Activated T-cell treated with anti-CD3 and anti-CD28 coated beads for 1 hour (primary cell): ENCODE data around the gene RBPJL.

Experiments
- DNase-seq: peaks from one replicate; pipeline ENCODE4 v3.0.0-alpha.2; 2020; ENCODE audit warnings: low read depth

RBPJL gene

DNA sequence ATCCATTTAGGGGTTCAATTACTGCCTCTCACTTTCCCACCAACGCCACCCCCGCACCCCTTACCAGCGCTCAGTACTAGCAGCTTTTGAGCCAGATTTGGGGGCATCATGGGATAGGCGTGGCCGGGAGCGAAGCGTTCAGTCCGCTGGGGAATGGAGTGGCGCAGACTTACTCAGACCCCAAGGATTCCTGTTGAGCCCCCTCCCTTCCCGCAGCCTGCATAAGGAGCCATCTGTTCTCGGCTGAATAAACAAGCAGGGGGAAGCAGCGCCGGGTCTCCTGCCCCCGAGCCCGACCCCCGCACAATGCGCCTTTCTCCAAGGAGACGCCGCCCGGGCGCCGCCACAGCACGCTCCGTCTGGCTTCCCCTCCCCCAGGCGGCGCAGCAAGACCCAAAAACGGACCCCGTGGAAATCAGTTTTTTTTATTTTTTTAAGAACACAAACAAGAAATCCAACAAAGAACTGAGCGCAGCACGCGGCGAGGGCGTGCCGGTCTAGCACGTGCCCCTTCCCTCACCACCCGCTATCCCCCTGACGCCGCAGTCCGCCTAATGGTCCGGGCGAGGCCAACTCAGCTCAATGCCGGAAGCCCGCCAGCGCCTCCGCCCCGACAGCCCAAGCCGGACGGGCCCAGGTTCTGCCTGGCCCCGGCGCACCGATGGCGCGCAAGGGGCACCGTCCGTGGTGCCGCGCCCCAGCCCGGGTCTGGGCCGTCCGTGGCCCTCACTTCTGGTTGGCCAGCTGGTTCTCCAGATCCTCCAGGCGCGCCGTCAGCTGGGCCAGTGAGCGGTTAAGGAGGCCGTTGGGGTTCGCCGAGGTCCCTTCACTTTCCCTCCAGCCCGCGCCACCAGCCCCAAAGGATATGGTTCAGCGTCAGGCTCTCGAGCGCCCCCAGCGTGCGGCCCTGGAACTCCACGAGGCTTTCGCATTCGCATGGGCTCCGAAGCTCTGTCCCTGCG is 13.3 kb upstream of the RBPJL start:
- DNase-seq, result peak; percentile 75

DNA sequence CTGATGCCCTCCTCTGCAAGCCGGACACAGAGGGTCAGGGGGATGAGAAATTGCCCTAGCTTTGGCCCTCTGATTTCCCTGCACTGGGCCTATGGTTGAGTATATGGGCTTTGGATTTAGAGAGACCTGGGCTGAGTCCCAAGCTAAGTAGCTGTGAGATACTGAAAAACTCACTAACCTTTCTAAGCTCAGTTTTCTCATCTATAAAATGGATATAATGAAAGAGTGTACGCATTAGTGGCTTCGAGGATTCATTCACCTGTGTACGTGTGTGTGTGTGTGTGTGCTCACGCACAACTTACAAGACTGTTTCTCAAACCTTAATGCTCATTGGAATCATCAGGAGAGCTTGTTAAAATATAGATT is 12.7 kb upstream of the RBPJL start:
- DNase-seq, result no peak

DNA sequence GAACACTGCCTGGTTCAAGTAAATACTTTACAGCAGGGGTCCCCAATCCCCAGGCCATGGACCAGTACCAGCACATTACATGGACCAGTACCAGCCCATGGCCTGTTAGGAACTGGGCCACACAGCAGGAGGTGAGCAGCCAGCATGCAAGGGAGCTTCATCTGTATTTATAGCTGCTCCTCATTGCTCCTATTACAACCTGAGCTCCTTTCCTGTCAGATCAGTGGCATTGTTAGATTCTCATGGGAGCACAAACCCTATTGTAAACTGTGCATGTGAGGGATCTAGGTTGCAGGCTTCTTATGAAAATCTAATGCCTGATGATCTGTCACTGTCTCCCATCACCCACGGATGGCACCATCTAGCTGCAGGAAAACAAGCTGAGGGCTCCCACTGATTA is 12.0 kb upstream of the RBPJL start:
- no peak for DNase-seq

DNA sequence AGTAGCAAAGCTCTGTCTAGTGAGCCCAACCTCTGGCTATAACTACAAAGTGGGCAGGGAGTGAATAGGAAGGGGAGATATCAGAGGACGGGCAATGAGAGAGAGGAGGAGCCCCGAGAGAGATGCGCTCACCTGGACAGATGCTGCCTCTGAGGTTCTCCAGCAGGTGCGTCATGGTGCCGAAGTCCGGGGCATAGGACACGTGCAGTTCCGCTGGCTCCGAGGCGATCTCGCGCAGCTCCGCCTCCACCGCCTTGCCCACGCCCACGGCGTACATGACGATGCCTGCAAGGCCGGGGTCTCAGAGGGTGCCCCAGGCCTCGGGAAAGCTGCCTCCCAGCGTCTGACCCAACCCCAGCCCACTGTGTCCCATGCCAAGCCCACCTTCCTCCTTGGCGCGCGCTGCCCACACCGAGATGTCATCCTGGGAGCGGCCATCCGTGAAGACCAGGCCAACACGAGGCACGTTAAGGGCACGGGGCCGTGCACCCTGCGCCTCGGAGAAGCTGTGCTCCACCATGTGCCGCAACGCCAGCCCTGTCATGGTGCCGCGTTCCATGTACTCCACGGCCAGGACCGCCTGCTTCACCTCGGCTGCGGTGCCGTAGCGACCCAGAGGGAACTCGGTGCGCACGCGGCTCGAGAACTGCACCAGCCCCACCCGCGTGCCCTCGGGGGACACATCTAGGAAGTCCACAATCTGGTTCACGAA is 8.7 kb upstream of the RBPJL start:
- no peak for DNase-seq

DNA sequence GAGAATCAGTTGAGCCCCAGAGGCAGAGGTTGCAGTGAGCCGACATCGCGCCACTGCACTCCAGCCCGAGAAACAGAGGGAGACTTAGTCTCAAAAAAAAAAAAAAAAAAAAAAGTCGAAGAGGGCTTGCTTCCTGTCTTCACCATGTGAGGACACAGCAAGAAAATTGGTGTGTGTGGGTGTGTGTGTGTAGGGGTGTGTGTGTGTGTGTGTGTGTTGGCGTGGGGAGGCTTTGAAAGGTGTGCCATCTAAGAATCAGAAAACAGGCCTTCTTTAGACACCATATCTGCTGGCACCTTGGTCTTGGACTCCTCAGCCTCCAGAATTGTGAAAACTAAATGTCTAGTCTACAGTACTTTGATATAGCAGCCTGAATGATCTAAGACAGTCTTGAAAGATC is 6.9 kb upstream of the RBPJL start:
- DNase-seq, result no peak

DNA sequence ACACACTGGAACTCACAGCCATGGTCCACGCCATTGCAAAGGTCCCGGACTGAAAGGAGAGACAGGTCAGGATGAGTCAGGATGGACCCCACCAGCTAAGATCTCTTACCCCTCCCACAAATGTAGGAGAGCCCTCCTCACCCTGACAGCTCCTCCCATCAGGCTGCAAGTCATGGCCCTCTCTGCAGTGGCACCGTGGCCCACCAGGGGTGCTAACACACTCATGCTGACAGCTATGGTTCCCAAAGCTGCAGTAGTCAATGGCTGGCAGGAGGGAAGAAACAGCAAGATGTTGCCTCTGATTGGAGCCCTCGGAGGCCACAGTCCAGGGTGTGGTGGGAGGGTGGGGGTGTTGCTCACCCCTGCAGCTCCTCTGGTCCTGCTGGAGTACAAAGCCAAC is 5.7 kb upstream of the RBPJL start:
- no peak for DNase-seq

DNA sequence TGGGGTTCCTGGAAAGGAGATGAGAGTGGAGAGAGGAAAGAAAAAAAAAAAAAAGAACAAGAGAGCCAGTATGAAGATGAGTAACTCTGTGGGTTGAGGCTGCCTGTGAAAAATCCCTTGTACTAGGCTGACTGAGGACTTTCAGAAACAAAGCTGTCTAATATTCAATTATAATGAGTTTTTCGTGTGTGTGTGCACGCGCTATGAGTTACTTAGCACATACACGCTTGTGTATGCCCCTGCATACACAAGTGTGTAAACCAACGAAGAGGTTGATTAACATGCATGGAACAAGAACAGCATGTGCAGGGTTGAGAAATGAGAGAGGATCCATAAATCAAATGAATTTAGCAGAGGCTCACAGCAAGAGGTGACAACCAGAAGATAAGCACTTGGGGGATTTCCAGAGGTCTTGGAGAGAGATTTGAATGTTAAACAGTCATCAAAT is 4.8 kb upstream of the RBPJL start:
- no peak for DNase-seq

DNA sequence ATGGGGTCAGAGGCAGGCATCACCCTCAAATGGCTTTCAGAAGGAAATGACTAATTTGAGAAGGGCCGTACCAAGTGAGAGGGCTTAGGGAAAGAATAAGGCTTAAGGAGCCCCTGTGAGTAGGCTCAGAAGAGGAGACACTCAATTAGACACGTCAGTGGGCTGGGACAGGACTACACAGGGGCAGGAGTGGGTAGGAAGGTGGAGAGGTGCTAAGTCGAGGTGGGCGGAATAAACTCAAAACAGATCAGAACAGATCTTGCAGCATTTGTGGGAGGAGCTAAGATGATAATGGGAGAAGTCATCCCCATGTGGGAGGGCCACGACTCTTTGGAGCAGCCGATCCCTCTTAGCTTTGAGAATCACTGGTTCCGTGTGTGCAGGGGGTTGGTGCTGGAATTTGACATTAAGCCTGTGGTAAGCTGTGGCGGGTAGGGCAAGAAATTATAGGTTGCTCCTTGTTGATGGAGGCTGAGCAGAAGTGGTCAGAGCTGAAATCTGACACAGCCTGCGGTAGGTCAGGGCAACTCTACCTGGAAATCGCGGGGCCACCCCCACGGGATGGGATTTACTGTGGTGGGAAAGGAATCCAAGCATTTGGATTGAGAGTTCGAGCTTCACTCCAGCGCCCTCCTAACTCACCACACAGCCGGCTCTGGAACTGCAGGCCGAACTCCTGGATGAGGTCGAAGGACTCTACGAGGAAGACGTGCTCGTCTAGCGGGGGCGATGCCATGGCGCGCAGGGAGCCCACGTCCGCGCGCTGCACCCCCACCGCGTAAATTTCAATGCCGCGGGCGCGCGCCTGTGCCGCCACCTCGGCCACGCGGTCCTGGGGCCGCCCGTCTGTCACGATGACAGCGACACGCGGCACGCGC is 2.8 kb upstream of the RBPJL start:
- DNase-seq, result no peak

DNA sequence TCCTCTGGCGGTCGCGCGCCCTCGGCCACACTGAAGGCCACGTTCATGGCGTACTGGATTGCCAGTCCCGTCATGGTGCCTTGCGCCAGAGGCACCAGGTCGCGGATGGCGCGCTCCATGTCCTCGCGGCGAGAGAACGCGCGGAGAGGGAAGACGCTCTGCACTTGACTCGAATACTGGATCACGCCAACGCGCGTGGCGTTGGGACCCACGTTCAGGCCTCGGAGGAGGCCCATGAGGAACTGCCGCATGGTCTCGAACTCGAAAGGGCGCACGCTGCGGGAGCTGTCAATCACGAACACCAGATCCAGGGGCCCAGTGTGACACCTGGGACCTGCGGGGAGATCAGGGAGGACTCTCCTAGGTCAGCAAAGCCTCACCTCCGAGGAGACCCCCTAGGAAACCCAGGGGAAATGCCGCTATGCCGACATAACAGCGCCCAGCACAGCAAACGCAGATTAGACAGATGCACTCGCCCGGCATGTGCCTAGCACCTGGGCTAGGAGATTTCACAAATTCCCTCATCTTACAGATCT is 2.1 kb upstream of the RBPJL start:
- DNase-seq, result no peak

DNA sequence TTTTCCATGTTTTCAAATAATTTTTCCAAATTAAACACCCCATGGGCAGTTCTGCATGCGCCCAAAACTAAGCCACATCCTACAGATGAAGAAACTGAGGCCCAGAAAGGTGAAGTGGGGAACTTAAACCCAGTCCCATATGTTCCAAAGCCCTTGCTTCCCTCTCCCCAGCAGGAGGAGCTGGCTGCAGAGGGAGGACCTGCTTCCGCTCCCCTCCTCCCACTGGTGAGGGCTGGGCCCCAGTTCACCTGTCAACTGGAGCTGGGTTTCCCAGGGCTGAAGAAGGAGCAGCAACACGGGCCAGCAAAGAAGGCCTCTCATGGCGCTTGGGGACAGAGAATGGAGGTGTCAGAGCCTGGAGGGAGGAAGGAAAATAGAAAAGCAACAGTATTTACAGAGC is 1.4 kb upstream of the RBPJL start:
- DNase-seq, result no peak

DNA sequence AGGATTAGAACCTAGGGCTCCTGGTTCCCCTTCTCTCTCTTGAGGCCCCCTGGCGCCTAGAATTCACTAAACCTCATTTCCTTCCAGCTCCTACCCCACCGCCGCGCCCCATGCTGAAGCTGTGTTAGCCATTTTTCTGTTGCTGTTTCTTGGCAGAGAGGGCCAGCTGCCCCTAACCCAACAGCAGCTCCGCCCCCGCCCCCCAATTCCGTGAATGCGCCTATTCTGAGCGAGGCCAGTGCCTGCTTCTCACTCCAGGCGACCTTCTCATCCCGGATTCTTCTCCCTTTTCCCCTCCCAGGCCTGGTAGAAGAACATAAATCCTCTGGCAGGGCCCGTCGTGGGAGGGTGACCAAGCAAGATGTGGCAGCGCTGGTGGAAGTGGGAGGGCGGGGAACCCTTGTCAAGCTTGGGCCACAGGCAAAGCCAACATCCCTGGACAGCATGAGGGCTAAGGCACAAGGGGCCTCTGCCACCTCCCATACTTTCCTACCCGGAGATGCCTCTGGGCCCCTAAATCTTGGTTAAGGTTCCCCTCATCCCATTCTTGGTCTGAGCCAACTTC is 518 bp downstream of the RBPJL start:
- DNase-seq, result no peak

DNA sequence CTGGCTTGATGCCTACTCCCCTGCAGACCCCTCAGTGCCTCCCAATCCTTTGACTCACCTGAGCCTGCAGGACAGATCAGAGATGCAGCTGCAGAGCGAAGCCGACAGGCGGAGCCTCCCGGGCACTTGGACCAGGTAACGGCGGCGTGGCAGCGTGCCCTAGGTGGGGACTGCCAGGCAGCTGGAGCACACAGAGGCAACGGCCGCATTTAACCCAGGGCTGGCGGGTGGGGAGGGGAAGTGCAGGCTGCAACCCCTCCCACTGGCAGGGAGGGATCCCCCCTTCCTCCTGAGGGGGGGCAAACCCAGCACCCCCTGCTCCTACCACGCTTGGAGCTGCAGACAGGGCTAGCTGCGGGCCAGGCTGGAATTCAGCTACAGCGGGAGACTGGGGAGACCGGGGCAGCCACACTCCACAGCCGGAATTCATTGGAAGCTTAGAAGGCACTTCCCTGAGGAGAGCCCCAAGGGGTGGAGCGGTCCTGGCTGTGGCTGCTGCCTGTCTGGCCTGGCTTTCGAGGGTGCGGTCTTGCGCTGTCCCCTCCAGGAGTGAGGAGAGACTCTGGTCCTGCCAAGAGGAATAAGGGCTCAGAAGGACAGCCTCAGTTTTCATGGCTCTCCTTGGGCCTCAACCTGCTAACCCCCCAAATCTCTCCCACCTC is 1.6 kb downstream of the RBPJL start, which contains the start of gene MATN4:
Gene MATN4 (minus strand): TSS at position 183 of the 662 bp plus-strand sequence. CDS start 2,717 bp downstream, outside the sequence.
- no peak for DNase-seq

DNA sequence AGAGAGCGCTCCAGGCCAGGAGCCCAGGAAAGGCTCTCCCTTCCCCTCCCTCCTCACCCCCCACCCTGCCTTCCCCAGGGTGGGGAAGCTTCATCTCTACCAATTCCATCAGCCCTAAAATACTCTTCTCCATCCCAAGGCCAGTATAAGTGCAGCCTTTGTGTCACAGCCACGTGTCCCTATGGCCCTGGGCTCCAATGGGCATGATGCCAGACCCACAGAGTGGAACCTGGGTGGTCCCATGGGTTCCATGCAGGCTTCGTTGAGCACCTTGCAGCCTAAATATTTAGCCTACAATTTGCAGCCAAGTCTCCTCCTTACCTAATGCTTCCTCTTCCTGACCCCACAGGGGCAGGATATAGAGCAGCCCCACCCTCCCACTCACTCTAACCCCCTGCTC is 2.4 kb downstream of the RBPJL start:
- DNase-seq, result no peak

DNA sequence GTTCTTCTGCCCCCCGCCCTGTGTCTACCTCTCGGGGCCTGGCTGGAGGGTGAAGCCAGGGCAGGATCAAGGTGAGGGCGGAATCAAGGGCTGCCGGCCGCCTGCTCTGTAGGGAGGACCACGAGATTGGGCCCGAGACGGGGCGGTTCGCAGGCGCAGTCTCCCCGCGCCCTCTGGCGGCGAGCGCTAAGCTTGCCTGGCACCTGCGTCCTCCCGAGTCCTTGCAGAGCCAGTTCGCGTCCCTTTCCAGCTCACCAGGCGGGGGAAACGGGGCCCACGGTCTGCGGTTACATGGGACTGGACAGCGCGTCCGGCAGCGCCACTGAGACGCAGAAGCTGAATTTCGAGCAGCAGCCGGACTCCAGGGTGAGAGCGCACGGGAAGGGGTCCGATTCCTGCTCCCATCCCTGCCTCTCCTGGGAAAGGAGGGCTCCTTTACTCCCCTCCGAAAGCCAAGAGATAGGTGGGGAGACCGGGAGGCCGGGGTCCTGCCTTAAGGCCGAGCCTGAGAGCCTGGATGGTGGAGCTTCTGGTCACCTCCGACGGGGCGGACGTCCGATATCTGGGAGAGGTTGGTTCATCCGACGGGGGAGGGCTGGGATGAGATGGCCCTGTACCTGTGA is 5.1 kb downstream of the RBPJL start:
- DNase-seq, result peak; percentile 45

DNA sequence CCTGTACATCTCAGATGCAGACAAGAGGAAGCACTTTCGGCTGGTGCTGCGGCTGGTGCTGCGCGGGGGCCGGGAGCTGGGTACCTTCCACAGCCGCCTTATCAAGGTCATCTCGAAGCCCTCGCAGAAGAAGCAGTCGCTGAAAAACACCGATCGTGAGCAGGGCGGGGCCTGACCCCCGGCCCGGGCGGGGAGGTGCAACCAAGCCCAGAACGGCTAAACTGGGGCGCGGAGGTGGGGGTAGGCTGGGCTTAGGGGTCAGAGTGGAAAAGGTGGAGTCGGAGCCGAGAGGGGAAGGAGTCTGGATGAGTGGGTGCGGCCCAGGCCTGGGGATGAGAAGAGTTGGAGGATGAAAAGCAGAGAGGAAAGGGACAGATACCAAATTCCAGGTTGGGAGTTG is 5.6 kb downstream of the RBPJL start:
- no peak for DNase-seq

DNA sequence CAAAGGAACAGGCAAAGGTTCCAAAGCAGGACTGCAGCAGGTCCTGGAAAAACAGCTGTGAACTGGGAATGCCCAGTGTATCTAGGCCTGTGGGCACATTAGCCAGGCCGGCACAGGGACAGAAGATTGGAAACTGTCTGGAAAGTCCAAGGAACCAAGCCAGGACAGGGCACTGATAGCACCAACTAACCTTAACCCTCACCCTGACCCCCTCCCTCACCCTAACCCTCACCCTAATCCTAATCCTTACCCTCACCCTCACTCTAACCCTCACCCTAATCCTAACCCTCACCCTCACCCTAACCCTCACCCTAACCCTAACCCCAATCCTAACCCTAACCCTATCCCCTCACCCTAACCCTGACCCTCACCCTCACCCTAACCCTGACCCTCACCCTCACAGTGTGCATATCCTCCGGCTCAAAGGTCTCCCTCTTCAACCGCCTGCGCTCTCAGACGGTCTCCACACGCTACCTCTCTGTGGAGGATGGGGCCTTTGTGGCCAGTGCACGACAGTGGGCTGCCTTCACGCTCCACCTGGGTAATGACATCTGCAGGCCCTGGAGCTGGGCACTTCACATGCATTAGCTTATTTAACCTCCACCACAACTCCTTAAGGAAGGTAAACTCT is 6.5 kb downstream of the RBPJL start:
- DNase-seq, result no peak

DNA sequence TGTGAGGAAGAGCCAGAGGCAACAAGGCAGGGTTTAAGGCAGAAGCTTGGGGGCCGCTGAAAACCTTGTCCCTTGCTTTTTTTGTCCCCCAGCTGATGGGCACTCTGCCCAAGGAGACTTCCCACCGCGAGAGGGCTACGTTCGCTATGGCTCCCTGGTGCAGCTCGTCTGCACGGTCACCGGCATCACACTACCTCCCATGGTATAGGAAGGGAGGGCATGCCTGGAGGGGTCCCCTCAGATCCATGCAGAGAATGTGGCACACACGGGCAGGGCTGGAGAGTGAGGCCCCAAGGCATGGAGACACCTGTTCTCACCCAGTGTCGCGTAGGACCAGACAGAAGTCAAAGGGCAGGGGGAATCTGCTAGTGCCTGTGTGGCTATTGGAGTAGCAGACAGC is 7.3 kb downstream of the RBPJL start:
- DNase-seq, result no peak

DNA sequence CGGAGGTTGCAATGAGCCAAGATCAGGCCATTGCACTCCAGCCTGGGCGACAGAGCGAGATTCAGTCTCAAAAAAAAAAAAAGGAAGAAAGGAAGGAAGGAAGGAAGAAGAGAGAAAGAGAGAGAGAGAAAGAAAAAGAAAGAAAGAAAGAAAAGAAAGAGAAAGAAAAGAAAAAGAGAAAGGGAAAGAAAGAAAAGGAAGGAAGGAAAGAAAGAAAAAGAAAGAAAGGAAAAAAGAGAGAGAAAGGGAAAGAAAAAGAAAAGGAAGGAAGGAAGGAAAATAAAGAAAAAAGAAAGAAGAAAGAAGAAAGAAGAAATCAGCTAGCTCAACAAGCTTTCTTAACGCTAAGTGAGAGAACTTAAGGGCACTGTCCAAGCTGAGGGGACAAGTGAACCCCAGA is 9.0 kb downstream of the RBPJL start:
- no peak for DNase-seq

DNA sequence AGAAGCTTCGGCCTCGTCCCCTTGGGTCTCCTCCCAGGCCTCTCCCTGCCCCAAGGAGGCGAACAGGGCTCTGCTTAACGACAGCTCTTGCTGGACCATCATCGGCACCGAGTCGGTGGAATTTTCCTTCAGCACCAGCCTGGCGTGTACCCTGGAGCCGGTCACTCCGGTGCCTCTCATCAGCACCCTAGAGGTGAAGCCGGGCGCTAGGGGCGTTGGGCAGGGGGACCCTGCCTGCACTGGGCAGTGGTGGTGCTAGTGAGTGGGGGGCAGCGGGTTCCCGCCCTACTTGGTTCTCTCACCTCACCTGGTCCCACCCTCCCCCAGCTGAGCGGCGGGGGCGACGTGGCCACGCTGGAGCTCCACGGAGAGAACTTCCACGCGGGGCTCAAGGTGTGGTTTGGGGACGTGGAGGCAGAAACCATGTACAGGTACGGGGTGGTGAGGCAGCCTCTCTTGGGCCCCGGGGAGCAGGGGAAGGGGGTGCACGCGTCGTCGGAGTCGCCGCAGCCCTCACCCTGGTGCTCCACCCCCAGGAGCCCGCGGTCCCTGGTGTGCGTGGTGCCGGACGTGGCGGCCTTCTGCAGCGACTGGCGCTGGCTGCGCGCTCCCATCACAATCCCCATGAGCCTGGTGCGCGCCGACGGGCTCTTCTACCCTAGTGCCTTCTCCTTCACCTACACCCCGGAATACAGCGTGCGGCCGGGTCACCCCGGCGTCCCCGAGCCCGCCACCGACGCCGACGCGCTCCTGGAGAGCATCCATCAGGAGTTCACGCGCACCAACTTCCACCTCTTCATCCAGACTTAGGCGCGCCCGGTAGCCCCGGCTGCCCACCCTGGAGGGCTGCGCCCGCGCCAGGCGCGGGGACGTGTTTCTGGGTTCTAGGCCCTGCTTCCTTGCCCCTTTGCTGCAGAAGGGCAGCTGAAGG is 9.8 kb downstream of the RBPJL start:
- DNase-seq, result no peak
